CD14-positive monocyte (primary cell): Measurements from ENCODE around the gene ARRB1. TPM values are rescaled to one million over a fixed set of nuclear protein-coding genes. Genes with fewer than 3 reads are reported as not detected.

Experiments
- DNase-seq, 3 donors: peaks; one replicate each; pipeline ENCODE4 v3.0.0-alpha.2; 2011 to 2022
- H2AFZ ChIP-seq: 2 replicates; pipeline ENCODE4 v1.6.0; 2012; ENCODE audit warnings: mild to moderate bottlenecking, low read depth, low read length, inconsistent platforms; ENCODE audit not compliant: insufficient read depth, poor library complexity, severe bottlenecking
- H3K27ac ChIP-seq, 2 donors: 1 replicate in 1 of 2; 2 replicates in 1 of 2; pipeline ENCODE4 v1.5.1; 2012 to 2013; ENCODE audit warnings: low read length in 2 of 2, control low read depth in 1 of 2, inconsistent platforms in 1 of 2, low read depth in 1 of 2, mild to moderate bottlenecking in 1 of 2
- H3K27me3 ChIP-seq, 2 donors: one replicate each; pipeline versions ENCODE4 v1.6.0 to v1.6.1; 2011 to 2013; ENCODE audit warnings: low read length in 2 of 2; ENCODE audit not compliant: control insufficient read depth in 2 of 2, insufficient read depth in 2 of 2
- H3K36me3 ChIP-seq, 2 donors: replicated peaks in 1 of 2; 1 replicate in 1 of 2; 2 replicates in 1 of 2; pipeline versions ENCODE4 v1.5.1 to v1.6.1; 2012 to 2013; ENCODE audit warnings: low read length in 2 of 2, control low read depth in 1 of 2, inconsistent platforms in 1 of 2, mild to moderate bottlenecking in 1 of 2; ENCODE audit not compliant: insufficient read depth in 2 of 2, control insufficient read depth in 1 of 2
- H3K4me1 ChIP-seq, 2 donors: 1 replicate in 1 of 2; 2 replicates in 1 of 2; pipeline versions ENCODE4 v1.5.1 to v1.6.1; 2012 to 2013; ENCODE audit warnings: low read length in 2 of 2, control low read depth in 1 of 2, inconsistent platforms in 1 of 2, mild to moderate bottlenecking in 1 of 2, moderate library complexity in 1 of 2; ENCODE audit not compliant: insufficient read depth in 2 of 2, control insufficient read depth in 1 of 2
- H3K4me2 ChIP-seq: replicated peaks from 2 replicates; pipeline ENCODE3; 2012; ENCODE audit warnings: low read length, moderate library complexity, mild to moderate bottlenecking; ENCODE audit not compliant: poor library complexity, severe bottlenecking; ENCODE audit errors: extremely low read depth
- H3K4me3 ChIP-seq, 3 experiments: fragments of 200-600 bp in 1 of 3; sonication (generic) in 1 of 3; replicated peaks in 1 of 3; 1 replicate in 2 of 3; 2 replicates in 1 of 3; pipeline ENCODE4 v1.5.1; 2011 to 2013; ENCODE audit warnings: low read length in 3 of 3, mild to moderate bottlenecking in 3 of 3, control low read depth in 2 of 3, low read depth in 2 of 3, inconsistent platforms in 1 of 3, moderate library complexity in 1 of 3
- H3K79me2 ChIP-seq: 2 replicates; pipeline ENCODE4 v1.6.0; 2012; ENCODE audit warnings: mild to moderate bottlenecking, control low read depth, inconsistent platforms, low read length, moderate library complexity; ENCODE audit not compliant: insufficient read depth
- H3K9ac ChIP-seq: 2 replicates; pipeline ENCODE4 v1.6.0; 2017; ENCODE audit warnings: low read length, mild to moderate bottlenecking; ENCODE audit not compliant: insufficient read depth, poor library complexity, severe bottlenecking
- H3K9me3 ChIP-seq, 2 donors: replicated peaks in 1 of 2; 1 replicate in 1 of 2; 2 replicates in 1 of 2; pipeline versions ENCODE4 v1.5.1 to v1.6.1; 2012 to 2013; ENCODE audit warnings: low read length in 2 of 2, control low read depth in 1 of 2; ENCODE audit not compliant: control insufficient read depth in 1 of 2, insufficient read depth in 1 of 2
- H4K20me1 ChIP-seq: 2 replicates; pipeline ENCODE4 v1.6.0; 2012; ENCODE audit warnings: mild to moderate bottlenecking, low read length, control low read depth, moderate library complexity; ENCODE audit not compliant: insufficient read depth
- H3K27ac Mint-ChIP-seq, 7 donors: one replicate each; pipeline ENCODE4 v1.8.0; 2020; ENCODE audit warnings: mild to moderate bottlenecking in 7 of 7, mixed read lengths in 7 of 7, moderate library complexity in 6 of 7, inconsistent platforms in 2 of 7
- H3K27me3 Mint-ChIP-seq, 3 donors: one replicate each; pipeline ENCODE4 v1.8.0; 2021 to 2022; ENCODE audit warnings: low read depth in 3 of 3, mild to moderate bottlenecking in 3 of 3, mixed read lengths in 3 of 3, moderate library complexity in 3 of 3, inconsistent platforms in 1 of 3
- H3K36me3 Mint-ChIP-seq, 2 donors: one replicate each; pipeline ENCODE4 v1.8.0; 2020; ENCODE audit warnings: mixed read lengths in 2 of 2, inconsistent platforms in 1 of 2, mild to moderate bottlenecking in 1 of 2
- H3K4me1 Mint-ChIP-seq: one replicate; pipeline ENCODE4 v1.8.0; 2020; ENCODE audit warnings: mild to moderate bottlenecking, mixed read lengths
- H3K4me3 Mint-ChIP-seq, 2 donors: one replicate each; pipeline ENCODE4 v1.8.0; 2020; ENCODE audit warnings: mild to moderate bottlenecking in 2 of 2, mixed read lengths in 2 of 2, moderate library complexity in 1 of 2
- H3K9me3 Mint-ChIP-seq, 7 donors: one replicate each; pipeline ENCODE4 v1.8.0; 2020 to 2022; ENCODE audit warnings: mixed read lengths in 7 of 7, mild to moderate bottlenecking in 6 of 7, moderate library complexity in 6 of 7, inconsistent platforms in 2 of 7
- WGBS: methylation state at CpG from one replicate; pipeline ENCODE4 v1.1.5; 2013; ENCODE audit warnings: missing lambda C conversion rate; ENCODE audit not compliant: insufficient coverage; 5-methylcytosine and 5-hydroxymethylcytosine counted together
- intact Hi-C, 2 donors: fragments of 100-400 bp; cut with micrococcal nuclease; formaldehyde crosslinking; loops; one replicate each; pipeline versions ENCODE4 v1.15.0 to v1.15.1; 2023
- polyA plus RNA-seq, 3 donors: library from polyadenylated mRNA; depleted of rRNA in 1 of 3; unstranded in 2 of 3; stranded (reverse) in 1 of 3; fragments of 300-500 nt in 2 of 3; fragments of >200 nt in 1 of 3; fragmentation: Illumina TruSeq in 2 of 3; gene quantifications; 1 replicate in 2 of 3; 2 replicates in 1 of 3; pipeline ENCODE4 v1.2.3, GENCODE V29; 2012 to 2021
- TF ChIP-seq, protein P1 (sequence below): fragments of 200-600 bp; IDR thresholded peaks from one replicate; pipeline ENCODE4 v1.8.0; 2022; ENCODE audit warnings: antibody characterized with exemption, mild to moderate bottlenecking

ARRB1 gene
- polyA plus RNA-seq, 3 donors, result 52.6 to 114 (median 66.5) TPM

- intact Hi-C loops, result no loop called here
Measured at GRCh38 chr11:75315439-75315805, 36.0 kb downstream of the ARRB1 start.

GRCh38 chr11:75314771-75315438, 36.6 kb downstream of the ARRB1 start:
- no peak for DNase-seq
- WGBS, result 91% methylated on average over 14 of the region's 16 CpGs
- TF ChIP-seq, protein P1, sequence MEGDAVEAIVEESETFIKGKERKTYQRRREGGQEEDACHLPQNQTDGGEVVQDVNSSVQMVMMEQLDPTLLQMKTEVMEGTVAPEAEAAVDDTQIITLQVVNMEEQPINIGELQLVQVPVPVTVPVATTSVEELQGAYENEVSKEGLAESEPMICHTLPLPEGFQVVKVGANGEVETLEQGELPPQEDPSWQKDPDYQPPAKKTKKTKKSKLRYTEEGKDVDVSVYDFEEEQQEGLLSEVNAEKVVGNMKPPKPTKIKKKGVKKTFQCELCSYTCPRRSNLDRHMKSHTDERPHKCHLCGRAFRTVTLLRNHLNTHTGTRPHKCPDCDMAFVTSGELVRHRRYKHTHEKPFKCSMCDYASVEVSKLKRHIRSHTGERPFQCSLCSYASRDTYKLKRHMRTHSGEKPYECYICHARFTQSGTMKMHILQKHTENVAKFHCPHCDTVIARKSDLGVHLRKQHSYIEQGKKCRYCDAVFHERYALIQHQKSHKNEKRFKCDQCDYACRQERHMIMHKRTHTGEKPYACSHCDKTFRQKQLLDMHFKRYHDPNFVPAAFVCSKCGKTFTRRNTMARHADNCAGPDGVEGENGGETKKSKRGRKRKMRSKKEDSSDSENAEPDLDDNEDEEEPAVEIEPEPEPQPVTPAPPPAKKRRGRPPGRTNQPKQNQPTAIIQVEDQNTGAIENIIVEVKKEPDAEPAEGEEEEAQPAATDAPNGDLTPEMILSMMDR, result no peak
- intact Hi-C loops, result no loop called here
- Histone ChIP-seq H3K4me3 (no peak overlapping the region), H3K27me3 (no peaks in the 10 kb centered on the region), H3K4me2 (no peak overlapping the region), H3K9me3 (no peaks in the 10 kb centered on the region), H2AFZ (no peak overlapping the region), H4K20me1 (peaks cover 100% of the 10 kb centered on the region), H3K27ac (peak overlapping the region in 1 of 2 donors; percentile 18), H3K79me2 (peaks cover 97% of the 10 kb centered on the region), H3K4me1 (no peaks in the 10 kb centered on the region), H3K36me3 (peaks cover 42 to 79% of the 10 kb centered on the region in 2 donors), H3K9ac (no peak overlapping the region)
- Mint-ChIP-seq H3K9me3 (no peaks in the 10 kb centered on the region), H3K36me3 (peaks cover 23 to 62% of the 10 kb centered on the region in 2 donors), H3K27ac (peak overlapping the region in 5 of 7 donors; percentile 7 to 74 (median 59)), H3K27me3 (no peaks in the 10 kb centered on the region), H3K4me1 (peaks cover 29% of the 10 kb centered on the region), H3K4me3 (no peak overlapping the region)

More at GRCh38 chr11:75315439-75315805, 36.0 kb downstream of the ARRB1 start:
- Histone ChIP-seq H3K4me3 (no peak overlapping the region), H4K20me1 (peaks cover 100% of the 10 kb centered on the region), H3K79me2 (peaks cover 97% of the 10 kb centered on the region), H3K27me3 (no peaks in the 10 kb centered on the region), H2AFZ (no peak overlapping the region), H3K9ac (no peak overlapping the region), H3K9me3 (no peaks in the 10 kb centered on the region), H3K4me1 (no peaks in the 10 kb centered on the region), H3K36me3 (peaks cover 38 to 79% of the 10 kb centered on the region in 2 donors), H3K4me2 (no peak overlapping the region), H3K27ac (peak overlapping the region in 1 of 2 donors; percentile 18)
- Mint-ChIP-seq H3K27me3 (no peaks in the 10 kb centered on the region), H3K27ac (peak overlapping the region; percentile 7 to 74 (median 46)), H3K4me3 (no peak overlapping the region), H3K9me3 (no peaks in the 10 kb centered on the region), H3K4me1 (peaks cover 29% of the 10 kb centered on the region), H3K36me3 (peaks cover 18 to 62% of the 10 kb centered on the region in 2 donors)
- no peak for DNase-seq
- WGBS, result 55% methylated on average over 2 of the region's 6 CpGs
- TF ChIP-seq, protein P1, result no peak
